Endothelial cell (in vitro differentiated cells): Measurements from ENCODE around the gene PTPRD. TPM values are rescaled to one million over a fixed set of nuclear protein-coding genes. Genes with fewer than 3 reads are reported as not detected.
"Not testable (repeated sequence)": the region's sequence is repeated elsewhere in the genome, so short reads cannot be mapped to it uniquely, and the experiment has no call there.

ENCODE experiments used
- DNase-seq: peaks from one replicate; pipeline ENCODE4 v3.0.0; 2021; ENCODE audit warnings: low spot score
- H3K27ac Mint-ChIP-seq: one replicate; pipeline ENCODE4 v1.8.0; 2021; ENCODE audit warnings: mixed read lengths, inconsistent platforms; ENCODE audit not compliant: unreplicated experiment
- H3K27me3 Mint-ChIP-seq: one replicate; pipeline ENCODE4 v1.8.0; 2021; ENCODE audit warnings: mild to moderate bottlenecking, moderate library complexity, mixed read lengths, inconsistent platforms; ENCODE audit not compliant: unreplicated experiment
- H3K36me3 Mint-ChIP-seq: one replicate; pipeline ENCODE4 v1.8.0; 2021; ENCODE audit warnings: mild to moderate bottlenecking, low read depth, mixed read lengths, inconsistent platforms; ENCODE audit not compliant: unreplicated experiment
- H3K4me1 Mint-ChIP-seq: one replicate; pipeline ENCODE4 v1.8.0; 2021; ENCODE audit warnings: mild to moderate bottlenecking, mixed read lengths, inconsistent platforms; ENCODE audit not compliant: unreplicated experiment
- H3K4me3 Mint-ChIP-seq: one replicate; pipeline ENCODE4 v1.8.0; 2021; ENCODE audit warnings: mild to moderate bottlenecking, mixed read lengths, inconsistent platforms; ENCODE audit not compliant: unreplicated experiment
- H3K9me3 Mint-ChIP-seq: one replicate; pipeline ENCODE4 v1.8.0; 2021; ENCODE audit warnings: mixed read lengths, inconsistent platforms; ENCODE audit not compliant: unreplicated experiment
- total RNA-seq: library from RNA; stranded (reverse); fragmentation: NEBNext Ultra II Directional; extraction: Animal tissue kit (Norgen Biotek cat#: 25700); gene quantifications from one replicate; pipeline ENCODE4 v1.2.1, GENCODE V29; 2021; ENCODE audit not compliant: unreplicated experiment
- TF ChIP-seq, protein P1 (sequence below): fragments of 200-600 bp; sonication (generic); IDR thresholded peaks from one replicate; pipeline ENCODE4 v1.5.0; 2021; ENCODE audit warnings: antibody characterized with exemption; ENCODE audit not compliant: unreplicated experiment

Gene PTPRD
- total RNA-seq, 1 donor from 2014 or later: 47.8 TPM

DNA sequence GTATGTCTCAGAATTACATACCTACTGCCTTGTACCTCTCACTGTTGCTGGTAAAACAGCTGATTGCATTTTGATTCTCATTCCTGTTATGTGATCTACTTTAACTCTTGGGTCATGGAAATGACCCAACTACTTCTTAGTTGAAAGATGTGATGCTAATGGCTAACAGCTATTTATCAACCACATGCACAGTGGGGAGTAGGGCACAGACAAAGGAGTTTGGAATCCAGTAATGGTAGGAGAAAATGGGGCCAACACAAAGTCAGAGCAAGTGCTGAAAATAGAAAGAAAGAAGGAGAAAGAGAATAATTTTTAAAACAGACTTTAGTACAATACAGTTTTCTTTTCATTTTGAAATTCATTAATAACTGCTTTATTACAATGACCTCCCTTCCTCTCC, 241.0 kb downstream of the PTPRD start:
- Mint-ChIP-seq H3K36me3 (no peaks in the 10 kb centered on the region), H3K4me1 (no peaks in the 10 kb centered on the region), H3K27me3 (no peaks in the 10 kb centered on the region), H3K4me3 (no peak overlapping the region), H3K9me3 (no peaks in the 10 kb centered on the region), H3K27ac (no peak overlapping the region)
- no peak for DNase-seq
- TF ChIP-seq, protein P1, sequence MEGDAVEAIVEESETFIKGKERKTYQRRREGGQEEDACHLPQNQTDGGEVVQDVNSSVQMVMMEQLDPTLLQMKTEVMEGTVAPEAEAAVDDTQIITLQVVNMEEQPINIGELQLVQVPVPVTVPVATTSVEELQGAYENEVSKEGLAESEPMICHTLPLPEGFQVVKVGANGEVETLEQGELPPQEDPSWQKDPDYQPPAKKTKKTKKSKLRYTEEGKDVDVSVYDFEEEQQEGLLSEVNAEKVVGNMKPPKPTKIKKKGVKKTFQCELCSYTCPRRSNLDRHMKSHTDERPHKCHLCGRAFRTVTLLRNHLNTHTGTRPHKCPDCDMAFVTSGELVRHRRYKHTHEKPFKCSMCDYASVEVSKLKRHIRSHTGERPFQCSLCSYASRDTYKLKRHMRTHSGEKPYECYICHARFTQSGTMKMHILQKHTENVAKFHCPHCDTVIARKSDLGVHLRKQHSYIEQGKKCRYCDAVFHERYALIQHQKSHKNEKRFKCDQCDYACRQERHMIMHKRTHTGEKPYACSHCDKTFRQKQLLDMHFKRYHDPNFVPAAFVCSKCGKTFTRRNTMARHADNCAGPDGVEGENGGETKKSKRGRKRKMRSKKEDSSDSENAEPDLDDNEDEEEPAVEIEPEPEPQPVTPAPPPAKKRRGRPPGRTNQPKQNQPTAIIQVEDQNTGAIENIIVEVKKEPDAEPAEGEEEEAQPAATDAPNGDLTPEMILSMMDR: no peak

DNA sequence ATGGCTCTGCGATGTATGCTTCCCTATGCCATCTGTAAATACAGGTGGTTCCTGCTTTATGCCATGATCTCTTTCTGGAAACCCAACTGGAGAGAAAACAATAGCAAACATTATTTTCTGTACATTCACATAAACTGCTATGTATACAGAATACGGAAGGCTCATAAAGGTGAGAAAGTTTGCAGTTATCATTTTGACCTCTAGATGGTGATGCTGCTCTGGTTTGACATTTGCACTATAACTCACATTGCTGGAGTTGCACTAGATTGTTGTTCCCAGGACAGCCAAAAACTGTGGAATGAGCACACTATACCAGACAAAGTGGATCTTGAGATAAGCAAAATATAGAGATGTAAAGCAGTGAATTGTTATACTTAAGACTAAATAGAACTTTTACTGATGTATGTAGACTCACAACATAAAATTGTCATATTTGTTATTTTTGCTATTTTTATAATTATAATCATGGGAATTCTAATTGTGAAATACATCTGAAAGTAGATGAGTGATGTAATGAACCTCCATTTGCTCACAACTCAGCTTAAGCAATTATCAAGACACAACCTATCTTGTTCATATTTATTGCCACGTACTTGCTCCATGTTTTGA, 246.5 kb downstream of the PTPRD start:
- H3K9me3 Mint-ChIP-seq: no peaks in the 10 kb centered on the region
- H3K4me1 Mint-ChIP-seq: no peaks in the 10 kb centered on the region
- no peaks in the 10 kb centered on the region for H3K27me3 Mint-ChIP-seq
- H3K27ac Mint-ChIP-seq: no peak overlapping the region
- TF ChIP-seq, protein P1: peak; percentile 75
- H3K4me3 Mint-ChIP-seq: no peak overlapping the region
- no peaks in the 10 kb centered on the region for H3K36me3 Mint-ChIP-seq
- peak; percentile 39 for DNase-seq

DNA sequence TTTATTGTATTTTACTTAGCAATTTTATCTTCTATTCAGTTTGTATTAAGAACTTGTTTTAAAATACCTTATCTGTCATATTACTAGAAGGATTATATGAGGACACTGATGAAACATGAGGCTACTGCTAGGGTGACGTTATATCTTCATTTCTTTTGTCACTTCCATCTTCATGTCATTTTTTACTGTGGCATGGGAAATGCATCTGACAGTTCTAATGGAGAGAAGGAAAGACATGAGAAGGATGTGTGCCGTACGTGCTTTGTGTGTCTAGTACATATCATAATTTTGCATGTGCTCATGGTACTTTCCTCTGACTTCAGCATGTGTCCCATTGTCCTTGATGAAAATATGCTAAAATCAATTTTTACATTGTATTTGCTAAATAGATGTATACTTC, 258.2 kb downstream of the PTPRD start:
- no peaks in the 10 kb centered on the region for H3K4me1 Mint-ChIP-seq
- no peaks in the 10 kb centered on the region for H3K27me3 Mint-ChIP-seq
- no peaks in the 10 kb centered on the region for H3K36me3 Mint-ChIP-seq
- no peak overlapping the region for H3K4me3 Mint-ChIP-seq
- TF ChIP-seq, protein P1: no peak
- no peak overlapping the region for H3K27ac Mint-ChIP-seq
- no peaks in the 10 kb centered on the region for H3K9me3 Mint-ChIP-seq
- DNase-seq: no peak

DNA sequence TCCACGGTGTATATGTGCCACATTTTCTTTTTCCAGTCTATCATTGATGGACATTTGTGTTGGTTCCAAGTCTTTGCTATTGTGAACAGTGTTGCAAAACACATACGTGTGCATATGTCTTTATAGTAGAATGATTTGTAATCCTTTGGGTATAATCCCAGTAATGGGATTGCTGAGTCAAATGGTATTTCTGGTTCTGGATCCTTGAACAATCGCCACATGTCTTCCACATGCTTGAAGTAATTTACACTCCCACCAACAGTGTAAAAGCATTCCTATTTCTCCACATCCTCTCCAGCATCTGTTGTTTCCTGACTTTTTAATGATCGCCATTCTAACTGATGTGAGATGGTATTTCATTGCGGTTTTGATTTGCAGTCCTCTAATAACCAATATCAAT, 267.2 kb downstream of the PTPRD start:
- DNase-seq, H3K9me3 Mint-ChIP-seq, H3K36me3 Mint-ChIP-seq, H3K4me1 Mint-ChIP-seq, H3K4me3 Mint-ChIP-seq, H3K27ac Mint-ChIP-seq, H3K27me3 Mint-ChIP-seq: not testable (repeated sequence)

DNA sequence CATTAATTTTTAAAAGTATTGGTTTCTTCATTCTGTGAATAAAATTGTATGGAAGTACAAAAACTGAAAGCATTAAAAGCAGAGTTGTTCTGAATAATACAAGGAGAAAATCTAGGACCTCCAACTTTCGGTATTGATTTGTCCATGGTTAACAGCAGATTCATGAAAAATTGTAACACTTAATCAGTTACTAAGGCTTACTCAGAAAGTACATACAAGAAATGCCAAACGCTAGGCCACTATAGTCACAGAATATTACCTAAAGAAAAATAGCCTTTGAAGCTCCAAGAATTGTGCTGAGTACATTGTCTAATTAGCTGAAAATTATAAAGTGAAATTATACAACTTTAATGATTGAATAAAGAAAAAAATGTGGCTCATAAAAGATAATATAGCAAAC, 271.7 kb downstream of the PTPRD start:
- TF ChIP-seq, protein P1: no peak
- no peak for DNase-seq
- Mint-ChIP-seq H3K27ac (no peak overlapping the region), H3K9me3 (no peaks in the 10 kb centered on the region), H3K36me3 (no peaks in the 10 kb centered on the region), H3K4me3 (no peak overlapping the region), H3K4me1 (peaks cover 22% of the 10 kb centered on the region), H3K27me3 (no peaks in the 10 kb centered on the region)
